Diencephalon (tissue), 1 donor: ENCODE measurements around the gene SWAP70. TPM values are rescaled to one million over a fixed set of nuclear protein-coding genes. Genes with fewer than 3 reads are reported as not detected.

Source experiments
- total RNA-seq: library from RNA; depleted of rRNA; stranded (reverse); fragments of >200 nt; gene quantifications from one replicate; pipeline ENCODE4 v1.2.3, GENCODE V29; 2014

Gene SWAP70
- total RNA-seq: 15.0 TPM

GRCh38 chr11:9663699-9664275 is at the start of gene SWAP70:
Gene SWAP70 (plus strand): TSS chr11:9664077. CDS start chr11:9664180, 103 bp downstream.

Other genes with a start within 250 kb of the SWAP70 start
- 29.3 TPM for gene ZNF143, start 203.1 kb upstream of the SWAP70 start, total RNA-seq
- gene WEE1, start 90.4 kb upstream of the SWAP70 start, total RNA-seq: 18.2 TPM